Head of caudate nucleus (tissue), 42 donors: ENCODE data around the gene TANGO6.

Source experiments
- DNase-seq, 42 donors: peaks; one replicate each; pipeline versions ENCODE4 v3.0.0 to v3.0.0-alpha.2; 2020 to 2021; ENCODE audit warnings: mixed read lengths in 7 of 42
- intact Hi-C: fragments of 100-400 bp; cut with DNase I; formaldehyde crosslinking; loops from one replicate; pipeline ENCODE4 v1.15.0; 2022

TANGO6 gene

DNA sequence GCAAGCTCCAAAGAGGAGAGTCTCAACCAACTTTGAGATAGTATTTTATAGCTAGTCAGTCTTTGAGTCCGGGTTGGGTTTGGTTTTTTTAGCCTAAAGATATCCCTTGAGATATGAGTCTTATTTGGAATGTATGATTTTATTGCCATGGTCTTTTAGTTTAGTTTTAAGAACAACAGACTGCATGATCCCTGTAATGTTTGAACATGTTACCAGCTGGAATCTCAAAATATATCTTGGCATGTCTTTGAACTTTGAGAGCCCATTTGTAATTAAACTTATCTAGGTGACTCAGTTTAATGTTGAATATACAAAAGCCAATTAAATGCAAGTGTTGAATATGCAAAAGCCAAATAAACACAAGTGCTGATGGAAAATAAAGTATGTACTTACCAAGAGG is 100.6 kb downstream of the TANGO6 start:
- DNase-seq = no peak
- intact Hi-C loops = no loop called here

DNA sequence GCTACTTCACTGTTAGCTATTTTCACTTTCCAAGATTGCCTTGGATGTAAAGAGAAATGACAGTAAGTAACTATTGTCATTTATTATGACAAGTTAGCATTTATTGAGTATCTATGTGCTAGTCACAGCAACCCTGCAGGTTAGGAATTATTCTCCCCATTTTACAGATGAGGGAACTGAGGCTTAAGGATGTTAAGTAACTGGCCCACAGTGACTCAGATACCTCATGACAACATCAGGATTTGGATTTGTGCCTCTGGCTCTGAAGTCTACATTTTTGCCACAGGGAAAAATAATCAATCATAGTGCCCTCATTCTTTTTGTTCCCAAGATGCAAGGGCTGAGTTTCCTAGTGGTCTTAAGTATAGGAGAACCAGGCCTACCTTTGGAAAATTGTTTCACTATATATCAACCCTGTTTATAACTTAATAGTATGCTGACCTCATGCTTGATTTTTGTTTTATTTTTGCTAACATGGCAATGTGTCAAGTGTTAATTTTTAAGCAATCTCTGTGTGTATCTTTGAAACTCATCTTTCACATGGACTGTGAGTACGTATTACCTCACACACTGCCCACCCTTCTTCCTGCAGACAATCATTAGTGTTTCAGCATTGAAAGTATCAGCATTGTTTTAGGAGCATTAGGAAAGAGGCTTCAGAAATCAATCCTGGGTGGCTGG is 105.0 kb downstream of the TANGO6 start:
- intact Hi-C loops = no loop called here
- no peak for DNase-seq

GRCh38 chr16:68951991-68952877 is 108.9 kb downstream of the TANGO6 start:
- intact Hi-C loops = no loop called here
- DNase-seq = no peak

- no peak for DNase-seq
These were observed 111.7 kb downstream of the TANGO6 start for GRCh38 chr16:68954911-68955635.

DNA sequence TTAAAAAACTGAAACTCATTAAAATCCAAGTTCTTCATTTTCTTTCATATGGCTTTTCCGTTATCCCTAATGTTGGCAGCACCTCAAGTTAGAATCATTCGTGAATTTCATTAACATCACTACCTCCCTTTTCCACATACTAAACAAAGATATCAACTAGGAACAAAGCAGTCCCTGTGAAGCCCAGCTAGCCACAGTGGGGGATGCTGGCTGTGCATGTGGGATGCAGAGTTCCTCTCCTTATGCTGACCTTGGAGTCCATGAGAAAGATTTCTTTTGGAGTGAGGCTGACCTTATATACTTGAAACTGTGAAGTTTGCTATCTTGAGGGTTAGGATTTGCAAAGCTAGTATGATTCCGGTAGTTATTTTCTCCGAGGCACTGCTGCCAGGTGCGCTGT is 117.6 kb downstream of the TANGO6 start:
- no peak for DNase-seq

More at GRCh38 chr16:68954911-68955635, 111.7 kb downstream of the TANGO6 start:
- intact Hi-C loops = no loop called here

DNA sequence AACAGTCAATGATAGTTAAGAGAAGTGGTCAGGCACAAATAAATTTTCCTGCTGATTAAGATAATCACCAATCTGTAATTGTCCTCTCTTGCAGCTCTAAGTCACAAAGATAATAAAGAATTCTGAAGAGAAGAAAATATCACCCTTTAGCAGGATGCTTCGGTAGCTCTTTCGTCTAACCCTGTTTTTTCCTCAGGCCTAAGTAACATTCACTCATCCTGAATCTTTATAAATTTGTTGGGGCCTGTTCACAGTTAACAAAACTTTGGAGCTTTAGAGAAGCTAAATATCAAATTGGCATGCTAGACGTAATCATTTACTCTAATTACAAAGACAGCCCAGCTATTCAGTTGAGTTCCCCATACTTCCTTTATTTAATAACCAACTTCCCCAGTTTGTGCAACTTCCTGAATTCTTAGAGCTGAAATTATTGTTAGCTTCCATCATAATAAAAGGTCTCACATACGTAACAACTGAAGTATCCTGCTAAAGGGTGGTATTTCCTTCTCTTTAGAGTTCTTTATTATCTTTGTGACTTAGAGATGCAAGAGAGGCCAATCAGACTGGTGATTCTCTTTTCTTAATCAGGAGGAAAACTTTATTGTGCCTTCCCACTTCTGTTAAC is 118.6 kb downstream of the TANGO6 start:
- intact Hi-C loops = no loop called here
- DNase-seq = no peak

More for the DNA sequence above, 117.6 kb downstream of the TANGO6 start:
- intact Hi-C loops = no loop called here

DNA sequence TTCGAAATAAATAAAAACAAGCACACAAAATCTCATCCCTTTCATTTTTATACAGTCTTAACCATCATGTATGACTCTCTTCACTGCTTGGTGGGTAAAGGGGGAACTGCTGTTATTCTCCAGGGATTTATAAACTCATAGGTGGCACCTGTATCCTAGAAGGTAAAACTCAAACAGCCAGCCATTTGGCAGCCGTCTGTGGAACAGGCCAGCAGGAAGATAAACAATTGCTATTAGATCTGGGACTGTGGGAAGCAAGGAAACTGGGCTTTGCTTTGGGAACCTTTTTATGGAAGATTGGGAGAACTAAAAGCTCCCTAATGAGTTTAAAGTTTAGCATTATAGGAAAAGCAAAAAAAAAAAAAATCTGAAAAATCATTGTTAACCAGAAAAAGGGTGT is 126.0 kb downstream of the TANGO6 start:
- intact Hi-C loops = no loop called here
- DNase-seq = no peak

- intact Hi-C loops = no loop called here
- no peak for DNase-seq
These were observed 128.7 kb downstream of the TANGO6 start for GRCh38 chr16:68972013-68972412.

DNA sequence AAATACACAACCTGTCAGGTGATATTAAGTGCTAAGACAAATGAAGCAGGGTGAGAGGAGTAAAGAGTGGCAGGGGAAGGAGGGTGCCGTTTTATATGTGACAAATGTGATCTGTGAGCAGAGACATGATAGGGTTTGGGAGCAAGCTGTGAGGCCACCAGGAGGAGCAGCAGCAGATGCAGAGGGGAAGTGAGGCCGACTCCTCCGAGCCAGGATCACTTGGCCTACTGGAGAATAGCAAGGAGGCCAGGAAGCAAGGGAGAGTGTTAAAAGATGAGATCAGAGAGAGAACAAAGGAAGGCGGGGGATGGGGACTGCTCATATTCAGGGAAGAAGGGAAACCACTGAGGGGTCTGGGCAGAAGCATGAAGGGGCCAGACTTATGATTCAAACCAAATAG is 129.4 kb downstream of the TANGO6 start:
- DNase-seq = peak in 22 of 42 donors; percentile 10 to 58 (median 25)
- intact Hi-C loops = no loop called here

- intact Hi-C loops = no loop called here
These were observed 130.3 kb downstream of the TANGO6 start for GRCh38 chr16:68973611-68974120.

GRCh38 chr16:68978303-68978954 is 135.1 kb downstream of the TANGO6 start:
- no peak for DNase-seq
- intact Hi-C loops = no loop called here

More at GRCh38 chr16:68973611-68974120, 130.3 kb downstream of the TANGO6 start:
- DNase-seq = no peak

DNA sequence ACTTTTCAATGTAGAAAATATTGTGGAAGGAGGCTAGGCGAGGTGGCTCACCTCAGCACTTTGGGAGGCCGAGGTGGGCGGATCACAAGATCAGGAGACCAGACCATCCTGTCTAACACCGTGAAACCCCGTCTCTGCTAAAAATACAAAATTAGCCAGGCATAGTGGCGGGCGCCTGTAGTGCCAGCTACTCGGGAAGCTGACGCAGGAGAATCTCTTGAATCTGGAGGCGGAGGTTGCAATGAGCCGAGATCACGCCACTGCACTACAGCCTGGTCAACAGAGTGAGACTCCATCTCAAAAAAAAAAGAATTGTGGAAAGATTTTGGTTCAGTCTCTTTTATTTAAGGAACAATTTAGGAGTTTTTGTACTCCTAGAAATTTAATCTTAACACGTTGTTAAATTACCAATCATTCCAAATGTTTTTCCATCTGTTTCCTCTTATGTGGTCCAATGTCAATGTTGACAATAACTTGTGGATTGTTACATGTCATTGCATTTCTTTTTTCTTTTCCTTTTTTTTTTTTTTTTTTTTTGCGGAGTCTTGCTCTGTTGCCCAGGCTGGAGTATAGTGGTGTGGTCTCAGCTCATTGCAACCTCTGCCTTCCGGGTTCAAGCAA is 137.5 kb downstream of the TANGO6 start:
- intact Hi-C loops = no loop called here
- no peak for DNase-seq

DNA sequence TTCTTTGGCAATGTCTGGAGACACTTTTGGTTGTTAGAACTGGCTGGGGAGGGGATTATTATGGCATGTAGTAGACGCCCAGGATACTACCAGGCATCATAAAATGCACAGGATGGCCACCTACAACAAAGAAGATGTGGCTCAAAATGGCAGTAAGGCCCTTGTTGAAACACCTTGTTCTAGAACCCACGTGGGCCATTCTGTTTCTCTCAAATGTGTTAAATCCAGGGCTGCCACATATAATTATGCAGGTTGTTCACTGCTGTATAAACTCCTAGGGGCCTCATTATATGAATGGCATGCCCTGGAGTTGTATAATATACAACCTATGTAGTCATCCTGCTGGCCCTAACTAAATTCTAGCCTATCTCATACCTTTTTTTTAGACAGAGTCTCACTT is 138.6 kb downstream of the TANGO6 start:
- DNase-seq = no peak
- intact Hi-C loops = no loop called here

- intact Hi-C loops = no loop called here
- DNase-seq = no peak
These were observed 141.1 kb downstream of the TANGO6 start for GRCh38 chr16:68984467-68984866.

DNA sequence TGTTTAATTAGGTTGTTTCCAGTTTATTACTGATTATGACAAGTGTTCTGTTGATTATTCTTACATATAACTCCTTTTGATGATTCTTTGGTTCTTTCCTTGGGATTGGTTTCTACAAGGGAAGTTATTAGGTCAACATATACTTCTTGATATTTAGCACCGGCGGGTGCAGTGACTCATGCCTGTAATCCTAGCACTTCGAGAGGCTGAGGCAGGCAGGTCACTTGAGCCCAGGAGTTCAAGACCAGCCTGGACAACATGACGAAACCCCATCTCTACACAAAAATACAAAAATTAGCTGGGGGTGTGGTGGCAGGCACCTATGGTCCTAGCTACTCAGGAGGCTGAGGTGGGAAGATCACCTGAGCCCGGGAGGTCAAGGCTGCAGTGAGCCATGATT is 141.9 kb downstream of the TANGO6 start:
- intact Hi-C loops = no loop called here
- DNase-seq = no peak

- DNase-seq = peak in 1 of 42 donors; percentile 7
- intact Hi-C loops = no loop called here
These were observed 142.5 kb downstream of the TANGO6 start for GRCh38 chr16:68985855-68986254.

GRCh38 chr16:68987734-68988457 is 144.6 kb downstream of the TANGO6 start:
- intact Hi-C loops = no loop called here
- DNase-seq = no peak
